Ovary (tissue), 3 donors: ENCODE measurements around the gene TATDN2.

ENCODE experiments used
- EP300 ChIP-seq: sonication (generic); formaldehyde crosslinking; IDR thresholded peaks from one replicate; pipeline ENCODE4 v1.6.1; 2017; ENCODE audit warnings: antibody characterized with exemption
- POLR2A ChIP-seq: fragments of 450-650 bp; IDR thresholded peaks from one replicate; pipeline ENCODE4 v1.6.1; 2017; ENCODE audit warnings: antibody characterized with exemption, mild to moderate bottlenecking, moderate library complexity
- TF ChIP-seq, protein P1 (sequence below), 3 donors: fragments of 450-650 bp in 2 of 3; fragments of 200-600 bp in 1 of 3; IDR thresholded peaks; one replicate each; pipeline versions ENCODE4 v1.5.1 to v1.8.0; 2016 to 2022; ENCODE audit warnings: antibody characterized with exemption in 3 of 3, mild to moderate bottlenecking in 1 of 3
- donor health status: DM: no; HTN: no; CAD: no.

DNA sequence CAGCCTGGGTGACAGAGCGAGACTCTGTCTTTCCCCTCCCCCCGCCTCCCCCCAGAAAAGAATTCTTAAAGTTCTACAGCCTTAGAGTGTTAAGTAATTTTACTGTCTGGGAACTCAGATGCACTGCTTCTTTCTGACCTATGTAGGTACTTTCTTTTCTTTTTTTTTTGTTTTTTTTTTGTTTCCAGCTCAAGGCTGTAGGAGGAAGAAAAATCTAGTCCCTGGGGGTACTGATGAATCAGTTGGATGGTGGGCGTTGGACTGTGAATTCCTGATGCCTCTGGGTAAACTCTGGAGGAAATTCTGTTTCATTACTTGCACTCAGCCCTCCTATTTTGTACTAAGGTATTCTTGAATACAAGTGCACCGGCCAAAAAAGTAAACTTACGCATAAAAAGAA is 33.7 kb downstream of the TATDN2 start:
- TF ChIP-seq, protein P1, sequence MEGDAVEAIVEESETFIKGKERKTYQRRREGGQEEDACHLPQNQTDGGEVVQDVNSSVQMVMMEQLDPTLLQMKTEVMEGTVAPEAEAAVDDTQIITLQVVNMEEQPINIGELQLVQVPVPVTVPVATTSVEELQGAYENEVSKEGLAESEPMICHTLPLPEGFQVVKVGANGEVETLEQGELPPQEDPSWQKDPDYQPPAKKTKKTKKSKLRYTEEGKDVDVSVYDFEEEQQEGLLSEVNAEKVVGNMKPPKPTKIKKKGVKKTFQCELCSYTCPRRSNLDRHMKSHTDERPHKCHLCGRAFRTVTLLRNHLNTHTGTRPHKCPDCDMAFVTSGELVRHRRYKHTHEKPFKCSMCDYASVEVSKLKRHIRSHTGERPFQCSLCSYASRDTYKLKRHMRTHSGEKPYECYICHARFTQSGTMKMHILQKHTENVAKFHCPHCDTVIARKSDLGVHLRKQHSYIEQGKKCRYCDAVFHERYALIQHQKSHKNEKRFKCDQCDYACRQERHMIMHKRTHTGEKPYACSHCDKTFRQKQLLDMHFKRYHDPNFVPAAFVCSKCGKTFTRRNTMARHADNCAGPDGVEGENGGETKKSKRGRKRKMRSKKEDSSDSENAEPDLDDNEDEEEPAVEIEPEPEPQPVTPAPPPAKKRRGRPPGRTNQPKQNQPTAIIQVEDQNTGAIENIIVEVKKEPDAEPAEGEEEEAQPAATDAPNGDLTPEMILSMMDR (IDR thresholded peaks at IDR 0.05), result no peak
- TF ChIP-seq POLR2A, result no peak
- TF ChIP-seq EP300, result no peak
